Suprapubic skin (tissue), 4 donors: ENCODE measurements around the gene TMEM135. TPM values are rescaled to one million over a fixed set of nuclear protein-coding genes. Genes with fewer than 3 reads are reported as not detected.

Experiments used
- DNase-seq, 2 donors: peaks; one replicate each; pipeline ENCODE4 v3.0.0-alpha.2; 2019; ENCODE audit warnings: low spot score in 2 of 2
- H3K27ac ChIP-seq: fragments of 200-600 bp; sonication (generic); one replicate; pipeline ENCODE4 v1.5.1; 2019
- H3K27me3 ChIP-seq: fragments of 200-600 bp; sonication (generic); one replicate; pipeline ENCODE4 v1.5.1; 2019
- H3K36me3 ChIP-seq: fragments of 200-600 bp; sonication (generic); one replicate; pipeline ENCODE4 v1.5.1; 2019
- H3K4me1 ChIP-seq: fragments of 200-600 bp; sonication (generic); one replicate; pipeline ENCODE4 v1.5.1; 2019
- H3K4me3 ChIP-seq: fragments of 200-600 bp; sonication (generic); one replicate; pipeline ENCODE4 v1.5.1; 2019; ENCODE audit warnings: mild to moderate bottlenecking
- H3K9me3 ChIP-seq: fragments of 200-600 bp; sonication (generic); one replicate; pipeline ENCODE4 v1.5.1; 2019
- EP300 ChIP-seq: sonication (generic); formaldehyde crosslinking; IDR thresholded peaks from one replicate; pipeline ENCODE4 v1.6.1; 2017; ENCODE audit warnings: antibody characterized with exemption
- POLR2A ChIP-seq, 2 donors: fragments of 450-650 bp; IDR thresholded peaks; one replicate each; pipeline ENCODE4 v1.6.1; 2017; ENCODE audit warnings: antibody characterized with exemption in 2 of 2, mild to moderate bottlenecking in 2 of 2, moderate library complexity in 2 of 2
- POLR2AphosphoS5 ChIP-seq, 3 donors: sonication (generic); formaldehyde crosslinking; IDR thresholded peaks; one replicate each; pipeline ENCODE4 v1.6.1; 2017; ENCODE audit warnings: antibody characterized with exemption in 3 of 3
- WGBS: methylation state at CpG from one replicate; pipeline ENCODE4 v1.1.5; 2018; 5-methylcytosine and 5-hydroxymethylcytosine counted together
- total RNA-seq, 4 donors: library from RNA; depleted of rRNA; stranded (reverse); fragments of >200 nt; gene quantifications; one replicate each; pipeline ENCODE4 v1.1.0, GENCODE V29; 2016
- TF ChIP-seq, protein P1 (sequence below), 2 donors: fragments of 200-600 bp in 1 of 2; fragments of 450-650 bp in 1 of 2; sonication (generic) in 1 of 2; IDR thresholded peaks; one replicate each; pipeline ENCODE4 v1.5.1; 2016 to 2019; ENCODE audit warnings: antibody characterized with exemption in 2 of 2, mild to moderate bottlenecking in 1 of 2, moderate library complexity in 1 of 2

The TMEM135 gene
- total RNA-seq, 4 donors from 2014 or later: 5.8 to 22.3 (median 11.0) TPM

DNA sequence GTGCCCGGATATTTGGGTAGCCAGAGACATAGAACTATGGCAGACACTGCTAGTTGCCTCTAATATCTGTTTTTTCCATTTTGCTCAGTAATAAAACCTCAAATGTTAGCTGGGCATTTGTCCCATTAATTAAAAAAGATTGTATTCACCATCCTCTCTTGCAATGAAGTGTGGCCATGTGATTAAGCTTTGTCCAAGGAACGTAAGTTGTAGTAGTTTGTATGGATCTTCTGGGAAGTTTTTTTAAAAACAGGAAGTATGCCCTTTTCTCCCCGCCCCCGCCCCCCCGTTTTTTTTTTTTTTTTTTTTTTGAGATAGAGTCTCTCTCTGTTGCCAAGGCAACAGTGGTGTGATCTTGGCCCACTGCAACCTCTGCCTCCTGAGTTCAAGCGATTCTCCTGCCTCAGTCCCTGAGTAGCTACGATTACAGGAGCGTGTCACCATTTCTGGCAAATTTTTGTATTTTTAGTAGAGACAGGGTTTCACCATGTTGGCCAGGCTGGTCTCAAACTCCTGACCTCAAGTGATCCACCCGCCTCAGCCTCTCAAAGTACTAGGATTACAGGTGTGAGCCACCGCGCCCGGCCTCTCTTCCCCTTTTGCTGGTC lies 1.7 kb upstream of the TMEM135 start:
- Histone ChIP-seq H3K9me3 (no peaks in the 10 kb centered on the region), H3K4me1 (peaks cover 30% of the 10 kb centered on the region), H3K36me3 (no peaks in the 10 kb centered on the region), H3K4me3 (no peak overlapping the region), H3K27me3 (no peaks in the 10 kb centered on the region), H3K27ac (peak overlapping the region; percentile 79)
- 66% methylated on average over 12 of the region's 12 CpGs for WGBS
- no peak for DNase-seq
- TF ChIP-seq, protein P1, sequence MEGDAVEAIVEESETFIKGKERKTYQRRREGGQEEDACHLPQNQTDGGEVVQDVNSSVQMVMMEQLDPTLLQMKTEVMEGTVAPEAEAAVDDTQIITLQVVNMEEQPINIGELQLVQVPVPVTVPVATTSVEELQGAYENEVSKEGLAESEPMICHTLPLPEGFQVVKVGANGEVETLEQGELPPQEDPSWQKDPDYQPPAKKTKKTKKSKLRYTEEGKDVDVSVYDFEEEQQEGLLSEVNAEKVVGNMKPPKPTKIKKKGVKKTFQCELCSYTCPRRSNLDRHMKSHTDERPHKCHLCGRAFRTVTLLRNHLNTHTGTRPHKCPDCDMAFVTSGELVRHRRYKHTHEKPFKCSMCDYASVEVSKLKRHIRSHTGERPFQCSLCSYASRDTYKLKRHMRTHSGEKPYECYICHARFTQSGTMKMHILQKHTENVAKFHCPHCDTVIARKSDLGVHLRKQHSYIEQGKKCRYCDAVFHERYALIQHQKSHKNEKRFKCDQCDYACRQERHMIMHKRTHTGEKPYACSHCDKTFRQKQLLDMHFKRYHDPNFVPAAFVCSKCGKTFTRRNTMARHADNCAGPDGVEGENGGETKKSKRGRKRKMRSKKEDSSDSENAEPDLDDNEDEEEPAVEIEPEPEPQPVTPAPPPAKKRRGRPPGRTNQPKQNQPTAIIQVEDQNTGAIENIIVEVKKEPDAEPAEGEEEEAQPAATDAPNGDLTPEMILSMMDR (IDR thresholded peaks at IDR 0.05): no peak

DNA sequence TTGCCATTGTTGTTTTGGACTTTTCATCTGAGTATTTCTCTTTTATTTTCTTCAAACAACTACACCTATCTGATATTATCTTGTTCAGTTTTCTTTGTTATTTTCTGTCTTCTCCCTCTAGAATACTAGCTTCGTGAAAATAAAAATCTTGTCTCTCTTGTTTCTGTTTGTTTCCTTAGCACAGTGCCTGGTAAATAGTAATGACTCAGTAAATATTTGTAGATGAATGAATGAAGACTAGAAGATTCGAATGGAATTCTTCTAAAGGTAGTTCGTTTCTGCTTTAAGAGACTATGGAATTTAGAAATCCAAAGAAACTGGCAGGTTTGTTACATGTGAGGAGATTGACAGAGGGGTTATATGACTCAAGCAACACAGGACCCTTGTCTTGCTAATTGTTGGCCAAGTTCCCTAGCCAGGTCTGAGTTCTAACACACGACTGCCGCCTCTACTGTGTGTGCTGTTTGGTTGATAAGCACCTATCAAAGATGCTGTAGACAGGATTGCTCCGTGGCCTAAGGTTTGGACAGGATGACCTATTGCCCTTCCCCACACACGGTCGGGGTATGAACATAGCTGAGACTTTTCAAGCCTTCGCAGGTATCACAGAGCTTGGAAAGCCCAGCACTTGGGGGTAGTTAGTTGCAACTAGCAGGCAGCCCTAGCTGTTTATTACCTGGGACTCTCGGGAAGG lies 831 bp upstream of the TMEM135 start:
- TF ChIP-seq EP300: no peak
- no peak for TF ChIP-seq POLR2A (IDR thresholded peaks at IDR 0.05)
- TF ChIP-seq, protein P1 (IDR thresholded peaks at IDR 0.05): no peak
- H3K4me1 ChIP-seq: peaks cover 30% of the 10 kb centered on the region
- DNase-seq: no peak
- peak overlapping the region; percentile 79 for H3K27ac ChIP-seq
- H3K27me3 ChIP-seq: no peaks in the 10 kb centered on the region
- H3K36me3 ChIP-seq: no peaks in the 10 kb centered on the region
- peak overlapping the region; percentile 66 for H3K4me3 ChIP-seq
- no peaks in the 10 kb centered on the region for H3K9me3 ChIP-seq
- 30% methylated on average over 8 of the region's 10 CpGs for WGBS

DNA sequence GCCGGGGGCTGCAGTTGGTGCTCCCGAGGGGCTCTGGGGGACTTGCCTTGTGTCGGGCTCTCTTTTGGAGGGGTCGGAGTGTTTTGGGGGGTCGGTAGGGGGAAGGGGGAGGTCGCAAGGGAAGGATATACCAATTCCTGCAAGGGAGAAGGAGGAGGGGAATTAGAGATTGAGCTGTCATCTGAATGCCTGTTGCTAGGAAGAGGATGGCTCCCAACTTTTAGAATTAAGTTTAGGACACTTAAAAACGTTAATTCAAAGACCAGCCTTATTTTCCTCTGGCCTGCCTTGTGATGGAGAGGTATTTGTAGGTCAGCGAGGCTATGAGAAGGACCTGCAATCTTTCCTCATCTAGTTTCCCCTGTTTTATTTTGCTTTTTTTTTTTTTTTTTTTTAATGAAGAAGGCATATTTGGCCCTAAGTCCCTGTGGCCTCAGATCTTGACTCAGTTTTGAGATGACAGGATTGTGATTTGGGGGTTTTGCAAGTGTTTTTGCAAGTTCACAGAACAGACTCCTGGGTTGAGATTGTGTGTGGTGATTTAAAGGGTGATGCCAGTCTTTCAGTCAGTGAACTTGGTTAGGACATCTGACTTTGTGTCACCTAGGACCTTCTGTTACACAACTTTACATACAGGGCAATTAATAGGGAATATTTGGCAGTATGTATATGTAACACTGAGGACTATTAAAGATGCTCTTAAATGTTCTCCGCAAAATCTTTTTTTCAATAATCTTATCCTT lies 672 bp downstream of the TMEM135 start:
- Histone ChIP-seq H3K27ac (peak overlapping the region; percentile 79), H3K4me3 (peak overlapping the region; percentile 66), H3K27me3 (no peaks in the 10 kb centered on the region), H3K9me3 (no peaks in the 10 kb centered on the region), H3K4me1 (peaks cover 30% of the 10 kb centered on the region), H3K36me3 (peaks cover 2% of the 10 kb centered on the region)
- DNase-seq: no peak
- TF ChIP-seq EP300: no peak
- TF ChIP-seq, protein P1 (IDR thresholded peaks at IDR 0.05): no peak
- TF ChIP-seq POLR2AphosphoS5 (IDR thresholded peaks at IDR 0.05): no peak
- no peak for TF ChIP-seq POLR2A (IDR thresholded peaks at IDR 0.05)
- 12% methylated on average over 9 of the region's 9 CpGs for WGBS

DNA sequence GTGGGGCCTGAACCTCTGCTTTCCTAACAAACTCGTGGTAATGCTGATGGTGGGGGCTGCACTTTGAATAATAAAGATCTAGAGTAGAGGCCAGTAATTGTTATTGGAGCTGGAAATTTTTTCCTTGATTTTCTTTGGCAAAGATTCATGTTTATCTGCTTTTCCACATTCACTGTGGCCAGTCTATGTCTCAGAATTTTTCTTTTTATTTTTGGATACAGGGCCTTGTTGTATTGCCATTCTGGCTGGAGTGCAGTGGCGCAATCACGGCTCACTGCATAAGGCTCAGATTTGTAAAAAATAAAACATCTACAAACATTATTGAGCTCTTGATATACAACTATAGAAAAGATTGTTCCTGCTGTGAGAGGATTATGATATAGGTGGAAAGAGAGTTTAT lies 1.6 kb downstream of the TMEM135 start:
- H3K27me3 ChIP-seq: no peaks in the 10 kb centered on the region
- no peak for DNase-seq
- H3K4me3 ChIP-seq: peak overlapping the region; percentile 1
- TF ChIP-seq POLR2A (IDR thresholded peaks at IDR 0.05) (no peak), POLR2AphosphoS5 (IDR thresholded peaks at IDR 0.05) (no peak), EP300 (no peak)
- TF ChIP-seq, protein P1 (IDR thresholded peaks at IDR 0.05): no peak
- peaks cover 4% of the 10 kb centered on the region for H3K36me3 ChIP-seq
- WGBS: 41% methylated on average over 3 of the region's 3 CpGs
- no peaks in the 10 kb centered on the region for H3K9me3 ChIP-seq
- H3K4me1 ChIP-seq: peaks cover 30% of the 10 kb centered on the region
- H3K27ac ChIP-seq: no peak overlapping the region

DNA sequence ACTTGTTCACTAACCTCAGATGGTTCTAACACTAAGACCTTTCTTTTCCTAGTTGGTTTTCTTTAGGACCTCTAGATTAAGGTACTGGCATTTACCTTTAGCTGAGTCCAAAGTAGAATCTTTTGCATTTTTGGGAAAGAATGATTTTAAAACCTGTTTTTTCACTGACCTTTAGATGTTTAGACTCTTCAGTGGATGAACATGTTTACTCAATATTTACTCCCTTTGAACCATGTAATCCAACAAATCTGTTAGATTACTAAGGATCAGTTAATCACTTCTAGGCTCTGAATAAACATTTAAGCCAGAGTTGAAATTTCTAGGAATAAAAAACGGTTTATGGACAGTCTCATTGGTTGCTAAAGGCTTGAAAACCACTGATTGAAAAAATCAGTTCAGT lies 6.2 kb downstream of the TMEM135 start:
- Histone ChIP-seq H3K4me1 (peaks cover 15% of the 10 kb centered on the region), H3K36me3 (peaks cover 4% of the 10 kb centered on the region), H3K27me3 (no peaks in the 10 kb centered on the region), H3K27ac (no peak overlapping the region), H3K9me3 (no peaks in the 10 kb centered on the region), H3K4me3 (no peak overlapping the region)
- TF ChIP-seq POLR2A (IDR thresholded peaks at IDR 0.05) (no peak), EP300 (no peak), POLR2AphosphoS5 (IDR thresholded peaks at IDR 0.05) (no peak)
- TF ChIP-seq, protein P1 (IDR thresholded peaks at IDR 0.05): no peak
- 98% methylated on average over 1 of the region's 1 CpG for WGBS
- DNase-seq: no peak
